OCI-LY7 (cell line): Measurements from ENCODE around the gene RTP2.

Experiments
- CTCF ChIP-seq: fragments of 200-600 bp; sonication (generic); conservative IDR thresholded peaks from 2 replicates; pipeline ENCODE4 v1.5.1; 2014; ENCODE audit warnings: mild to moderate bottlenecking, antibody characterized with exemption, low read length, moderate library complexity, mixed read lengths
- EZH2phosphoT487 ChIP-seq: fragments of 200-600 bp; sonication (generic); IDR thresholded peaks from 2 replicates; pipeline ENCODE4 v1.6.1; 2018; ENCODE audit warnings: low read depth, borderline replicate concordance, mild to moderate bottlenecking, mixed run types, antibody characterized with exemption, low read length, moderate library complexity, mixed read lengths

GRCh38 chr3:187693431-187693830 is 8.9 kb downstream of the RTP2 start:
- TF ChIP-seq CTCF: no peak
- TF ChIP-seq EZH2phosphoT487: no peak
